GF-D8 (cell line): ENCODE measurements around the gene UBE2U.
"Not testable (repeated sequence)": the region's sequence is repeated elsewhere in the genome, so short reads cannot be mapped to it uniquely, and the experiment has no call there.

Experiments used
- DNase-seq: peaks from one replicate; lab custom pipeline; 2025; lab: John Stamatoyannopoulos, UW

Gene UBE2U

DNA sequence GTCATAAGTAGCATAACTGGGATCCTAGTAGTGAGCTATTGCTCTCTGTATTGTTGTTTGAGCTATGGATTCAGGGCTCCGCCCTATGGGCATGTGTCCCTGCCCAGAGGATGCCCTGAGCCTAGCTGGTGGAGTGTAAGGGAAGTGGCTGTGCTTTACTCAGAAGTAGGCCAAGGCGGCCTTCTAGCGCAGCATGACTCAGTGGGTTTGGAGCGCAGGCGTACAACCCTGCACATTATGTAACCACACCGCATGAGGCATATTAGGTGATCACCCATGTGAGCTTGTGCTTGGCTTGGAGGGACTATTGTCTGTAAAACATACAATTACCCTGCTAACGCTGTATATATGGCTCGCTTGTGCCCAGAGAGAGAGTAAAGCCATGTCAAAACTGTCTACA, 11.1 kb upstream of the UBE2U start:
- no peak for DNase-seq

DNA sequence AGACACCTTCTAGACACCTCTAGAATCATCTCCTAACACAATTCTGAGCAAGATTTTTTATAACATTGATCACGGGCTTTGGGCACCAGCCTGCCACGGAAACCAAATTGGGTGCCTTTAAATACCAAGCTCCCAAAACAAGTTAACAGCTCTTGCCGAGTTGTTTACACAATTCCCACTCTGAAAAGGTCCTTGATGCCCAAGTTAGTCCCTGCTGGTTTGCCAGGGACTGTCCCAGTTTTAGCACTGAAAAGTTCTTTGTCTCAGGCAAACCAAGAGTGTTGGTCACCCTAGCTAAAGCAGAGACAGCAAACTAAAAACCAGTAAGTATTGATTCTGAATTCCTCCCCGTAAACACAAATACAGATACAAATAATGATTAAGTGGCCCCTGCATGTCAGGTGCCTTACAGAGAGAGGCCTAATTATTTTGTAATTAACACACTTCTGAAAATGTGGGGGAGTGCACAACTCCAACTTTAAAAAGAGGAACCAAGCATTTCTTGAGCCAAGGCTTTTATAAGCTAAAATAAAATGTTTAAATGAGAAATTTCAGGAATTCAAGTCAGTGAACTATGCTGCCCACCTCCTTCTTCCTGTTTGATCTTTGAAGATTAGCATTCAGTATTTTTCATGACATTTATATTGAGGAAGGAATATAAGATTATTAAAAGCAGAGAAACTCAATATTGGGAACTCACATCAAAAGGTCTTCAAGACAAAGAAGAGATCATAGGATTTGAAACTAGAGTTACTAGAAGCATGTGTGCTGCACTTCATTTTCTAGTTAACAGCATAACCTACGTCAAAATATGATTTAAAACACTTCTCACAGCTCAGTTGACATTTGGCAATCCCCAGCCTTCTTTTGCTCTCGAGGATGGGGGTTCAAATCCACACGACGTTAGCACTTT, 9.0 kb upstream of the UBE2U start:
- DNase-seq: no peak

DNA sequence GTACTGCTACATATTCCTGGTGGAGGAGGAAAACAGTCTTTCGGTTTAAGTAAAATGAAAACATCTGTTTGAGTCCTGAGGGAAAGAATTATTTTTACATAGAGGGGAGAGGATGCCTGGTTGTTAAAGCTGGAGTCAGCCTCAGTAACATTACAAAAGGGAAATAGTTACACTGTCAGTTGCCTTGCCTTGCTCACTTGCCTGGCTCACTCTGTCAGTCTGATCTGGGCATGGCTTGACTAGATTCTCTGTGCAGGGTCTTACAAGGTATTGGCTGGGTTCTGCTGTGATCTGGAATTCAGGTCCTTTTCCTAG, 8.4 kb upstream of the UBE2U start:
- no peak for DNase-seq

DNA sequence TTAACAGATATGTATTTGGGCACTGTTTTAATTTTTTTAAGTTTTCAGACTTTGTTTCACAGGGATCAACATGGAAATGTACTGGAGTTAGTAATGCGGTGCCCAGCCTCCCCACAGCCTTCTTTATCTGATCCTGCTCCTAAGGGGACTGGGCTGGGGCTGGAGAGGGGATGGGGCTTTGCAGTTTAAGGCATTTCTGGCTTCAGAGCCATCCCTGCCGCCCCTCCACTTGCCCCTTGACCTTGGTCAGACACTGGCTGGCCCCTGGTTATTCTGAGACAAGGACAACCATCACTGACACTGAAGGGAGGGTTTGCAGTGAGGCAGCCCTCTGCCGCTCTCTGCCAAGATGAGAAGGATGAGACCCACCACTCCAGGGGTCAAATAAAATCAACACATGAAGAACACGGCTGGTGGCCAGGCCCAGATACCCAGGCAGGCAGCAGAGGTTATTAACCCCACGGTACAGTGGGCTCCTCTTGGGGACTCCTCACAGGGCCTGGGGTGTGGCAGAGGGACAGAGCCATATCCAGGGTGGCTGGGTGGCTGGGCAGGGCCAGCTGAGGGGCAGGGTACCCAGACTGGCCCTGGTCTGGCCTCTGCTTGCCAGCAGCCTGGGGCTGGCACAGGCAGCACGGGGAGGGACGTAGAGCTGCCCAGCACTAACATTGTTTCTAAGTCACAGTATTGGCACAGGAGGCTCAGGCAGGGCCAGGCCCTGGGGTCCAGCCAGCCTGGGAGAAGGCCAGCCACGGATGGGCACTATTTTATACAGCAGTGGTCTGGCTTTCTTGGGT, 7.2 kb upstream of the UBE2U start:
- no peak for DNase-seq

DNA sequence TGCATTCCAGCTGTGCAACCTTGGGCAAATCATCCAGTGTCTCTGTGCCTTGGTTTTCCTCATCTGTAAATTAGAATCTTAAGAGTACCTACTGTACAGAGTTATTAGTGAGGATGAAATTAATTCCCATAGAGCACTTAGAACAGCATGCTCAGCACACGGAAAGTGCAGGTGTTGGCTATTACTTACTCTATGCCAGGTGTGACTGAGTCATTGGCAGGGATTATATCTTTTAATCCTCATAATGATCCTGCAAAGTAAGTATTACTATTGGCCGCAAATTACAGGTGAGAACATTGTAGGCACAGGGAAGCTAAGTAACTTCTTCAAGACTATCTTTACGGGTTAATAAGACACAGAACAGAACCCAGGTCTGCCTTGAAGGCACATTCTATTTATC, 6.3 kb upstream of the UBE2U start:
- DNase-seq: no peak

DNA sequence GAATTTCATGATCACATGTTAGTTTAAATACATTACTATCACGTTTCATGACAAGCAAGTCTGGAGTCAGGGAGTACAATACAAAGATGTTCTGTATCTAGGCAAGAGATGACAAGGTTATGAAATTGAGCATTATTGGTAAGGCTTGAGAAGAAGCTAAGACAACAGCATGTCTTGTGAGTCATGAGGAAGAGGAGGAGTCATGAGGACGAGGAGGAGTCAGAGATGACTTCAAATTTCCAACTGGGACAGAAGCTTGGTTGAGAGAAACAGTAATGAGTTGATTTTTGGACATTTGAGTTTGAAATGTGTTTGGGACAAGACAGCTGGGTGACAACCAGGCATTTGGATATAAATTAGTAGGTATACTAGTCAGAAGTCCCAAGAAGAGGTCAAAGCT, 4.3 kb upstream of the UBE2U start:
- no peak for DNase-seq

DNA sequence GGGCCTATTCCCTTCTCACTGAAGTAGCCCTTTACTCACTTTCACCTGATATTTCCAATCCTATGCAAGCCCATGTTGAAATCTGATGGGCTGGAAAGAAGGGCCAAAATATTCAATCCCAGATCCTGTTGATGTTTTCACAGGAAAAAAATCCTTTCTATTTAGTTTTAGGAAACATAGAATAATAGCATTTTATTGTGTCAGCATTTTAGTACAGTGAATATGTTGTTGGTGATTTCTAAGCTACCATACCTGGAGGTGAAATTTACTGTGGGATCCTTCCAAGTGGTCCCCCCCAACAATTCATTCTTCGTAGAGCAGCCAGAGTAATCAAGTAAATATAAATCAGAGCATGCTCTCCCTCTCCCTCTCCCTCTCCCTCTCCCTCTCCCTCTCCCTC, 3.4 kb upstream of the UBE2U start:
- no peak for DNase-seq

DNA sequence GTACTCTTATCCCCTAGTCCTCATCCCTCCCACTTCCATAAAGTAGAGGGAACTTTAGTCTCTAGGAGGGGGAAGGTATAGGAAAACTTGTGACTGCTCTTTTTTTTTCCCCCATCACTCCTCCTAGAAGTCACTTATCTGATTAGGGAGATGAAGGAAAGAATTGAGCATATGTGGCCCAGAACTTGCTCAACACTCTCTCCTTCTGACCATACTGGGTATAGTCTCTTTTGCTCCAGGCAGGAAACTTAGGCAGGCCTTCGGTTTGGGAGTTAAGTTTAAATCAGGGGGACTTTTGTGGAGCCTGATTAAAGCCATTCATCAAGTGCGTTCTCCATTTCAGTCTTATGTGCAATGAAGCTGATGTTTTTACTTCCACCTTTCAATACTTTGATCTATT, 5.8 kb downstream of the UBE2U start:
- no peak for DNase-seq

DNA sequence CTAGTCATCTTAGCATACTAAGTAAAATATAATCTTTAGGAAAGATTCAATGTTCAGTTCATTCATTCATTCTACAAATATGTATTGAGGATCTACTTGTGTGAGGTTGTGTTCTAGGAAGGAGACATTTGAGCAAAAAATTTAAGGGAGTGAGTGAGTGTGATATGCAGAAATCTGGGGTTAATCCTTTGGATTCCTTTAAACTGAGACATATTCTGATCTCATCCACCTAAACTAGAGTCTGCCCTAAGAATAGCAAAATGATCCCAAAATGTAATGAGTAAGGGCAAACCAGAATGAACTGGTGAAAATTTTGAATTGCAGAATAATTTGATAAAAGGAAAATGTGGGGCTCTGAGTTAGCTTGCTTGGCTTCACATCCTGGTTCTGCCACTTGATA, 8.6 kb downstream of the UBE2U start:
- no peak for DNase-seq

DNA sequence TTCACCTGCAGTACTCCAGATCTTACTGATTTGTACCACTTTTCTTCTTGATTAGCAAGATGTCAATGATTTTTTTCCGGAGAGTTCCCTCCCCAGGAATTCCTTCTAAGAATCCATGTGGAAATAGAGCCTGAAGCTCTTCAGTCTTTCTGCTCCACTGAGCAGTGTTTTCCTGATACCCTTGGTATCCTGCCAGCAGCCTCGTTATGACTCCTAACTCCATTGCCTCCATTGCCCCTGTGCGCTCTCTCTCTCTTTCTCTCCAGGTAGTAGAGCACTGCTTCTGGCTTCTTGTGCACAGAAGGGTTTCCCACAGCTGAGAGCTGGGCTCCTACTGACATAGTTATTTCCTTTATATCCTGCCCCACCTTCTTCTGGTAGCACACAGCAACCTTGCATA, 12.2 kb downstream of the UBE2U start:
- no peak for DNase-seq

DNA sequence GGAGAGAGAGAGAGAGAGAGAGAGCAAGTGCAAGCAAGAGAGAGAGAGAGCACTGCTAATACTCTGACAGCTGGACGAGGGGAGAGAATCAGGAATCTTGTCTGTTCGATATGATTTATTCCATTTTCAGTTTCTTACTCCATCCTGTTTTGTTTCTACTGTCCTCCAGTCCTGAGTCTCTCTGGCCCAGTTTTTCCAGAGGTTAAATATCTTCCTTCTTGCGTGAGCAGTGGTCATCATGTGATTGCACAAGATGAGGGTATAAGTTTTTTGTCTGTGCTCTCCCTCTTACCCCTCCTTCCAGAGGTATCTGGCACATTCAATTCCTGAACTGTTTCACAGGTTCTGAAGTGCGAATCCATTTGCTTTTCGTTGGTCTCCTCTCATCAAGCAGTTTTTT, 16.8 kb downstream of the UBE2U start:
- no peak for DNase-seq

DNA sequence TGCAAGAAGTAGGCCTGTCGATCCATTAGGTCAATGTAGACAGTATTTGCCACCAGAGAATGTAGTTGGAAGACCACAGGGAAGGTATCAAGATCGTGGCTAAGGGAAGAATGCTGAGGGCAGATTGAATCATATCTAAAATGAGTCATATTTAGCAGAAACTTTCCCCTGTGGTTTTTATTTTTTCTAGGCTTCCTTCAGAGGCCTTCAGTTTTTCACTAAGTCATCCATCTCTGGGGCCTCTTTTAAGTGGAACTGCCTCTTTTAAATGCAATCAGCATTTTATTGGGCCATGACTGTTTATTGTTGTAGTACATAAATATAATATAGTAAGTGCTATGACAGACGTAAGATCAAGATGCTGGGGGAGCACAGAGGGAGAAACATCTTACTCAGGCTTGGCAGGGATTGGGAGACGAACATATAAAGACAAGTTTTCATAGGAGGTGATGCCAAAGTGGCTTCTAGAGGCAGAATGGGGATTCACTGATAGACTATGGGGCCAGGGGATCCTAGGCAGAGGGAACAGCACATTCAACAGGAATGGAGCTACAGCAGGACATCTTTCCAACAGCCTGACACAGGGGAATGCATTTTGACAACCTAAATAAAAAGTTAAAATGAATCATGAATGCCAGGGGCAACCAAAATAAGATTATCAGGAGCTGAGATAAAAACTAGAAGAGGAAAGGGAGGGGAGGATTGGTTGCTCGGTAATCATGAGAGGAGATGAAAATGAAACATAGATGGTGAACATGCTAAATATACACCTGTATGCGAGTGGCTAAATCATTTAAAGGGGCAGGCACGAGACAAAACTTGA, 20.1 kb downstream of the UBE2U start:
- no peak for DNase-seq

DNA sequence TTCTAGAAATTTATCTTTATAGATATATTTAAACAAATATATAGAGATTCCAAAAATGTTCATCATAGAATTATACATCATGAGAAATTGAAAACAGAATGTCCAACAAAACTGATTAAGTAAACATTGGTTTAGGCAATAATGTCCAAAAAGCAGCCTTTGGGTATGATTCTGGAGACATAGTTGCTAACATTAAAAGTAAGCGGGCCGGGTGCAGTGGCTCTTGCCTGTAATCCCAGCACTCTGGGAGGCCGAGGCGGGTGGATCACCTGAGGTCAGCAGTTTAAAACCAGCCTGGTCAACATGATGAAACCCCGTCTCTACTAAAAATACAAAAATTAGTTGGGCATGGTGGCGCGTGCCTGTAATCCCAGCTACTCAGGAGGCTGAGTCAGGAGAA, 20.8 kb downstream of the UBE2U start:
- not testable (repeated sequence) for DNase-seq

DNA sequence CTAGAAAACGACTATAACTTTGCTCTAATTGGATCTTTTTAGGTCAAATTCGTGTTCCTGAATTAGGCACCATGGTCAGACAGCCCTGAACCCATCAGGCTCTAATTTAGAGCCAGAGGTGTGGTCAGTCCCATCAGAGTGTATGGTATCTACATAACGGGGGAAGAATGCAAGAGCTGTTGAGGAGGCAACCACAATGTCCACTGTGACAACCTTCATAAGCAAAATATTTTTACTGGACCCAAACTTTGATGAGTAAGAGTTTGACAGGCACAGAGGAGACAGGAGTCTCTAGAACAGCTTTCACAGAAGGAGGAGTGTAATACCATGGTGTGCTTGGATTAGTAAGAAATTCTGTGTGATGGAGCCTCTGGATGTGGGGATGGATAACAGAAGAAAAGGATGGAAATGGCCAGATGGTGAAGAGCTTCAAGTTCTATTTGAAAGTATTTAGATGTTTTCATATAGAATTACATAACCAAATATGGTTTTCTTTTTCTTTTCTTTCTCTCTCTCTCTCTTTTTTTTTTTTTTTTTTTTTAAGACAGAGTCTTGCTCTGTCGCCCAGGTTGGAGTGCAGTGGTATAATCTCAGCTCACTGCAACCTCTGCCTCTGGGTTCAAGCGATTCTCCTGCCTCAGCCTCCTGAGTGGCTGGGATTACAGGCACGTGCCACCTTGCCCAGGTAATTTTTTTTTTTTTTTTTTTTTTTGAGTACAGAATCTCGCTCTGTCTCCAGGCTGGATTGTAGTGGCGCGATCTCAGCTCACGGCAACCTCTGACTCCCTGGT, 24.9 kb downstream of the UBE2U start:
- no peak for DNase-seq

DNA sequence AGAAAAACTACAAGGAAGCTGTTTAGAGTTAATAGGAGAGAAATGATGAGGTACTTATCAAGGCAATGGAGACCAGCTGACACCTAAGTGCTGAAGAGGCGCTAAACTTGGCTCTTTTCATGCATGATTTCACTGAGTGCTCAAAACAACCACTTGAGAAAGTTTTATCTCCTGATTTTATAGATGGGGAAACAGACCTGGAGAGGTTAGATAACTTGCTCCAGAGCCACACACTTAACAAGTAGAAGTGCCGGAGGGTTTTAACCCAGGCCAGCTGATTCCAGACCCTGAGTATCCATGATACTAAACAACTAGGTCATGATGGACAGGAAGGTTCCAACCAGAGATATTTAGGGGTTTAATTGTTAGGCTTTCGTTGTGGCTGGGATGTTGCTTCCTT, 25.9 kb downstream of the UBE2U start:
- DNase-seq: no peak

DNA sequence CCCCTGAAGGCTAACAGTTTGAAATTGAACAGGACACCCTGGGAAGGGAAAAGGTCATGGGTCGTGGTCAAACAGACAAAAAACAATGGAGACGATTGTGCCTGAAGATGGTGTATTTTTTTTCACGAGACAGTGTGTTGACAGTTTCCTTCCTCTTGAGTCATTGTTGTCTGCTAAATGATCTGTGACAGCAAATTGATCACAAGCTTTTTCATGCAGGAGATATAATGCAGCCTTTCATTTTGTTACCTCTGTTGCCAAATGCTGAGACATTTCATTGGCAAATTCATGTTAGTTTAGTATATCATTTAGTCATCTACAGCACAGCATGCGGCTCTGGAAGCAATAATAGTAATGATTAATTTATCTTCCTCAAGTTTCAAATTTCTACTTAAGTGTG, 27.7 kb downstream of the UBE2U start:
- no peak for DNase-seq

DNA sequence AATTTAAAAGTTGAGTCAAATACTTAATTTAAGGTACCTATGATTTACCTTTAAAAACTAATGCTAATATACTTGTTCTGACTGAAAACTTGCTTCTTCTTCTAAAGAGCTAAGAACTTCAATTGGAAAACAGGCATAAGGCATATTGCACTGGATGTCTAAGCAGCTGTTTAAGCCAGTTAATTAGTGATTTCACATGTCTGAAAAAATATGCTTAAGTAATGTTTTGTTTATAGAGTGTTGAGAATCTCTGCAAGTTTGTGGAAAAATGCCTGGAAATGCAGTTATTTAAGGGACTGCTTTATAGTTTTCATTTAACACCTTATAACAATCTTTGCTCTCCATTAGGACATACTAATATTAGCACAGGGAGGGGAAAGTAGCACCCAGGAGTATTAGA, 28.2 kb downstream of the UBE2U start:
- DNase-seq: no peak

DNA sequence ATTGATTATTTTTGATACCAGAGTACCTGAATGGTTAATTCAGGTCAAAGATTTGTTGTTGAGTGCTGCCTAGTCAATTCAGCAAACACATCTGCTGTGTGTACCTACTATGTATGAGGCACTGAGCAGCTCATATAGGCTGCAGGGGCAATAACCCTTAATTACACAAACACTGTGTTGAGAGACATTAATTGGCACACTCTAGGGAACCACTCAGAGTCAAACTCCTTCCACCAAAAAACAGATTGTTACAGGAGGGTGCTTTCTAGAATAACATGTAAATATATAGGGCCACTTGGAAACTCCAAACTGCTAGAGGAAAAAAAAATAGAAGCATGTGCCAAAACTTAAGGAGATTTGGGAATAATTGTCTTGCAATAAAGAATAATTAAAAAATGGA, 31.3 kb downstream of the UBE2U start:
- DNase-seq: no peak

DNA sequence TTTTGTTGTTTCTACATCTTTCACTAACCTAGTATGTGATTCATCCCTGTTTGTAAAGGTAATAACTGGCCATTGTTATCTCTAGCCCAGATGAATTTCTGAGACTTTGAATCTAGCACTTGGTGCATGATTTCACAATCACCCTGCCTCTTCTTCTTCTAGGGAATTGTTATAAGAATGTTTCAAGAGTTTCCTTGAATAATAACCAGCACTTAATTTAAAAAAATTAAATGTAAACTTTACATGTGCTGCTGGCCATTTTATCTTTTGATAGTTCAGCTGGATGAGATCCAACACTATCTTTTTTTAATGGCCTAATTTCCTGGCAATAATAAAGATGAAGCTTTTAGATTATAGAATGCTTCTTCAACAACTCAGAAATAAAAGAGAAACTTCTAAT, 31.8 kb downstream of the UBE2U start:
- DNase-seq: no peak

DNA sequence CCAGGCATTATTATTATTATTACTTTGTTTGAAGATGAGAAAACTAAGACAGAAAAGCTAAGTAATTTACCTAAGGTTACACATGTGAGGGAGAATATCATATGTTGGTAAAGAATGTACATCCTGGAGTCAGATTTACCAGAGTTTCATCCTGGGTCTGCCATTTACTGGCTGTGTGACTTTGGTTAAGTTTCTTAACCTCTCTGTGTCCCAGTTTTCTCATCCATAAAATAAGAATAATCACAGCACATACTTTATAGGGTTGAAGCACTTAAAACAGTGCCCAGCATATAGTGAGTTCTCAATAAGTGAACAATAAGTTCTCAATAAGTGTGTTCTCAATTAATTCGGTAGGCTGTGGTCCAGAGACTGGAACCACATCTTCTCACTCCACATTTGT, 32.5 kb downstream of the UBE2U start:
- no peak for DNase-seq

DNA sequence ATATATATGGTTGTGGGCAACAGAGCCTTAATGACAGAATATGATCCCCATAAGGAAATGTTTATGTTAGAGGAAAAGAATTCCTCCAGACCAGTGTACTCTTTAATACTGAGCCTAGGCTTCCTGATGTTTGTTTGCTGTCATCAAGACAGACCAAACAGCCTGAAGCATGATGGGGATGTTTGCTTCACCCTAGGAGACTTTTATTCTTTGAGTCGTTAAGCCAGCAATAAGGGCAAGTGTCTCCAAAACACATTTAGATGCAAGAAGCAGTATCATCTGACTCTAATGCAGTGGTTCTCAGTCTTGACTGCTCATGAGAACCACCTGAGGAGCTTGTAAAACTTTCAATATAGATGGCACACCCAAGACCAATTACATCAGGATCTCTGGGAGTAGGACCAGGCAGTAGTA, 33.1 kb downstream of the UBE2U start:
- no peak for DNase-seq

DNA sequence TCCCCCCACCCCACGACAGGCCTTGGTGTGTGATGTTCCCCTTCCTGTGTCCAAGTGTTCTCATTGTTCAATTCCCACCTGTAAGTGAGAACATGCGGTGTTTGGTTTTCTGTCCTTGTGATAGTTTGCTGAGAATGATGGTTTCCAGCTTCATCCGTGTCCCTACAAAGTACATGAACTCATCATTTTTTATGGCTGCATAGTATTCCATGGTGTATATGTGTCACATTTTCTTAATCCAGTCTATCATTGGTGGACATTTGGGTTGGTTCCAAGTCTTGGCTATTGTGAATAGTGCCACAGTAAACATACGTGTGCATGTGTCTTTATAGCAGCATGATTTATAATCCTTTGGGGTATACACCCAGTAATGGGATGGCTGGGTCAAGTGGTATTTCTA, 36.1 kb downstream of the UBE2U start:
- not testable (repeated sequence) for DNase-seq
